Cerebellar nuclear complex (tissue), 1 donor: ENCODE measurements around the gene PSME1.

ENCODE experiments used
- DNase-seq, 2 experiments: peaks; one replicate each; lab custom pipeline; 2025; lab: John Stamatoyannopoulos, UW

PSME1 gene

GRCh38 chr14:24146978-24147760 is 11.2 kb downstream of the PSME1 start, which contains the start of gene RNF31:
Gene RNF31, plus strand, starts transcription at chr14:24147498. Its CDS starts 201 bp downstream, at chr14:24147699.
- peak; percentile 89 to 98 for DNase-seq

GRCh38 chr14:24147761-24148428 is 11.9 kb downstream of the PSME1 start:
- DNase-seq, result no peak

- DNase-seq, result no peak
Observed at GRCh38 chr14:24149302-24149969, 13.4 kb downstream of the PSME1 start.

- no peak for DNase-seq
Observed at GRCh38 chr14:24150061-24150460, 14.1 kb downstream of the PSME1 start.

GRCh38 chr14:24150567-24150966 is 14.6 kb downstream of the PSME1 start:
- no peak for DNase-seq

- DNase-seq, result no peak
Observed at GRCh38 chr14:24150993-24151392, 15.0 kb downstream of the PSME1 start.

- DNase-seq, result no peak
Observed at GRCh38 chr14:24151404-24152080, 15.5 kb downstream of the PSME1 start.

- DNase-seq, result no peak
Observed at GRCh38 chr14:24155100-24155499, 19.1 kb downstream of the PSME1 start.

GRCh38 chr14:24156840-24157239 is 20.8 kb downstream of the PSME1 start:
- DNase-seq, result no peak

GRCh38 chr14:24157331-24157730 is 21.3 kb downstream of the PSME1 start:
- no peak for DNase-seq

GRCh38 chr14:24159777-24160498 is 23.9 kb downstream of the PSME1 start:
- no peak for DNase-seq

GRCh38 chr14:24160499-24160849 is 24.5 kb downstream of the PSME1 start:
- DNase-seq, result no peak

GRCh38 chr14:24160850-24161804 is 25.1 kb downstream of the PSME1 start, which contains the start of gene IRF9:
Gene IRF9, plus strand, starts transcription at chr14:24161265. Its CDS starts 880 bp downstream, at chr14:24162145.
- peak in 1 of 2 experiments; percentile 65 for DNase-seq

- DNase-seq, result no peak
Observed at GRCh38 chr14:24162093-24162492, 26.1 kb downstream of the PSME1 start.

- no peak for DNase-seq
Observed at GRCh38 chr14:24164518-24164991, 28.6 kb downstream of the PSME1 start.

- DNase-seq, result no peak
Observed at GRCh38 chr14:24165785-24166184, 29.8 kb downstream of the PSME1 start.

- no peak for DNase-seq
Observed at GRCh38 chr14:24167469-24168114, 31.6 kb downstream of the PSME1 start.

GRCh38 chr14:24171422-24172260 is 35.6 kb downstream of the PSME1 start, which contains the start of gene REC8:
Gene REC8, plus strand, starts transcription at chr14:24172080. Its CDS starts 473 bp downstream, at chr14:24172553.
- DNase-seq, result peak; percentile 85 to 92
